Ramos (cell line): ENCODE data around the gene KATNB1.
"Not testable (repeated sequence)": the region's sequence is repeated elsewhere in the genome, so short reads cannot be mapped to it uniquely, and the experiment has no call there.

Experiments used
- in situ Hi-C: fragments of 300-500 bp; cut with MboI; formaldehyde crosslinking; loops from one replicate; pipeline ENCODE4 v1.14.3; 2022; ENCODE audit warnings: low sequenced_read_pairs; ENCODE audit not compliant: unreplicated experiment

KATNB1 gene

GRCh38 chr16:57700781-57701551, 34.6 kb upstream of the KATNB1 start:
- in situ Hi-C loops = no loop called here

- in situ Hi-C loops = no loop called here
Measured at GRCh38 chr16:57701759-57702371, 33.7 kb upstream of the KATNB1 start.

- in situ Hi-C loops = no loop called here
Measured at GRCh38 chr16:57703416-57704010, 32.1 kb upstream of the KATNB1 start.

GRCh38 chr16:57704011-57704904, 31.3 kb upstream of the KATNB1 start:
- in situ Hi-C loops = no loop called here

GRCh38 chr16:57704905-57705852, 30.4 kb upstream of the KATNB1 start:
- in situ Hi-C loops = no loop called here

- in situ Hi-C loops = no loop called here
Measured at GRCh38 chr16:57706717-57707116, 28.9 kb upstream of the KATNB1 start.

- in situ Hi-C loops = no loop called here
Measured at GRCh38 chr16:57707331-57707730, 28.2 kb upstream of the KATNB1 start.

GRCh38 chr16:57708168-57708567, 27.4 kb upstream of the KATNB1 start:
- in situ Hi-C loops = no loop called here

- in situ Hi-C loops = no loop called here
Measured at GRCh38 chr16:57709663-57710062, 25.9 kb upstream of the KATNB1 start.

GRCh38 chr16:57711346-57711745, 24.2 kb upstream of the KATNB1 start:
- in situ Hi-C loops = no loop called here

- in situ Hi-C loops = no loop called here
Measured at GRCh38 chr16:57711993-57712392, 23.6 kb upstream of the KATNB1 start.

GRCh38 chr16:57712569-57712968, 23.0 kb upstream of the KATNB1 start:
- in situ Hi-C loops = not testable (repeated sequence)

- in situ Hi-C loops = no loop called here
Measured at GRCh38 chr16:57713596-57713995, 22.0 kb upstream of the KATNB1 start.

- in situ Hi-C loops = no loop called here
Measured at GRCh38 chr16:57714047-57714446, 21.5 kb upstream of the KATNB1 start.

- in situ Hi-C loops = no loop called here
Measured at GRCh38 chr16:57720142-57720575, 15.4 kb upstream of the KATNB1 start.

- in situ Hi-C loops = no loop called here
Measured at GRCh38 chr16:57721356-57722209, 14.0 kb upstream of the KATNB1 start.

GRCh38 chr16:57722210-57722499, 13.4 kb upstream of the KATNB1 start:
- in situ Hi-C loops = no loop called here

- in situ Hi-C loops = no loop called here
Measured at GRCh38 chr16:57722651-57723050, 12.9 kb upstream of the KATNB1 start.

GRCh38 chr16:57723170-57723569, 12.4 kb upstream of the KATNB1 start:
- in situ Hi-C loops = no loop called here
